BE2C (cell line): Measurements from ENCODE around the gene KIAA0040.

Source experiments
- DNase-seq: peaks from one replicate; pipeline ENCODE4 v3.0.0-alpha.2; 2020
- H3K27me3 ChIP-seq: fragments of 250-450 bp; sonication (Bioruptor Pico); 2 replicates; pipeline ENCODE4 v1.5.1; 2020; ENCODE audit warnings: mild to moderate bottlenecking
- H3K36me3 ChIP-seq: fragments of 250-450 bp; sonication (Bioruptor Pico); 2 replicates; pipeline ENCODE4 v1.5.1; 2020; ENCODE audit warnings: mild to moderate bottlenecking
- H3K4me1 ChIP-seq: fragments of 250-450 bp; sonication (Bioruptor Pico); 2 replicates; pipeline ENCODE4 v1.5.1; 2020
- H3K4me3 ChIP-seq: 2 replicates; pipeline ENCODE4 v1.5.1; 2011; ENCODE audit warnings: low read depth, low read length
- H3K9me3 ChIP-seq: fragments of 250-450 bp; sonication (Bioruptor Pico); 2 replicates; pipeline ENCODE4 v1.5.1; 2020
- TF ChIP-seq, protein P1 (sequence below): IDR thresholded peaks from 2 replicates; pipeline ENCODE4 v1.5.1; 2012; ENCODE audit warnings: mild to moderate bottlenecking, low read depth, low read length

The KIAA0040 gene

DNA sequence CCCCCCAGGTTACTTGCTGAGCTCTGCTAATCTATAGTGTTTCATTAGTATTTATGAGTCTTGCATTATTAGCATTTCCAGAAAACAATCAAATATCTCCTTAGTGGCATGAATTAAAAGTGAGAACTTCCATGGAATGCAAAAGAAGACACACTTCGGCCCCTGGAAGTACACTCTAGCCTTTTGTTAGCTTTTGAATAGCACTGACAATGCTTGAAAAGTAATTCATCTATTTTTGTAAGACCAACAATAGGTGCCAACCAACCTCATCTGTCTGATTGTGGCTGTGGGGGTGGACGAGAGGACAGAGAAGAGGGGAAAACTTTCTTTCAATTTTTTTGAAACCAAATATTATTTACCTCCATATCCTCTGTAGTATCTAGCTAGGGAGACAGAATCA is 27.8 kb downstream of the KIAA0040 start:
- TF ChIP-seq, protein P1, sequence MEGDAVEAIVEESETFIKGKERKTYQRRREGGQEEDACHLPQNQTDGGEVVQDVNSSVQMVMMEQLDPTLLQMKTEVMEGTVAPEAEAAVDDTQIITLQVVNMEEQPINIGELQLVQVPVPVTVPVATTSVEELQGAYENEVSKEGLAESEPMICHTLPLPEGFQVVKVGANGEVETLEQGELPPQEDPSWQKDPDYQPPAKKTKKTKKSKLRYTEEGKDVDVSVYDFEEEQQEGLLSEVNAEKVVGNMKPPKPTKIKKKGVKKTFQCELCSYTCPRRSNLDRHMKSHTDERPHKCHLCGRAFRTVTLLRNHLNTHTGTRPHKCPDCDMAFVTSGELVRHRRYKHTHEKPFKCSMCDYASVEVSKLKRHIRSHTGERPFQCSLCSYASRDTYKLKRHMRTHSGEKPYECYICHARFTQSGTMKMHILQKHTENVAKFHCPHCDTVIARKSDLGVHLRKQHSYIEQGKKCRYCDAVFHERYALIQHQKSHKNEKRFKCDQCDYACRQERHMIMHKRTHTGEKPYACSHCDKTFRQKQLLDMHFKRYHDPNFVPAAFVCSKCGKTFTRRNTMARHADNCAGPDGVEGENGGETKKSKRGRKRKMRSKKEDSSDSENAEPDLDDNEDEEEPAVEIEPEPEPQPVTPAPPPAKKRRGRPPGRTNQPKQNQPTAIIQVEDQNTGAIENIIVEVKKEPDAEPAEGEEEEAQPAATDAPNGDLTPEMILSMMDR, result no peak
- no peaks in the 10 kb centered on the region for H3K9me3 ChIP-seq
- no peak overlapping the region for H3K4me3 ChIP-seq
- H3K27me3 ChIP-seq, result peaks cover 2% of the 10 kb centered on the region; the same call in 1 of the 2 replicates
- no peaks in the 10 kb centered on the region for H3K36me3 ChIP-seq
- H3K4me1 ChIP-seq, result no peaks in the 10 kb centered on the region
- DNase-seq, result no peak

DNA sequence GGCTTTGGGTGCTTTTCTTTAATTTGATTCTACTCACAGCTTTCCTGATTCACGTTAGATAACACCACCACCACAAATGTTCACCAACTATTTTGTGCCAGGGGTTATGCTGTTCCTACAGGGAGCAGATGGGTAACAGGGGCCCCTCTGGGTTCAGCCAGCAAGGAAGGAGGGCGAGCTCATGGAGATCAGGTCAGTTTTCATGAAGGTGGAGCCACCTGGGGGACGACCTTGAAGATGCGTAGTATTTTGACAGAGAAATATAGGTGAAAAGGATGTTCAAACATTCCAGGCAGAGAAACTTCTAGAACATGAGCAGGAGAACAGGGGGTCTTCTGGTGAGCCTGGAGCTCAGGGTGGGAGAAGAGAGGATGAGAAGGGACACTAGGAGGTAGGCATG is 28.9 kb downstream of the KIAA0040 start:
- Histone ChIP-seq H3K36me3 (no peaks in the 10 kb centered on the region), H3K4me1 (no peaks in the 10 kb centered on the region), H3K4me3 (no peak overlapping the region), H3K27me3 (peaks cover 2% of the 10 kb centered on the region; the same call in 1 of the 2 replicates), H3K9me3 (no peaks in the 10 kb centered on the region)
- no peak for DNase-seq
- TF ChIP-seq, protein P1, result no peak

DNA sequence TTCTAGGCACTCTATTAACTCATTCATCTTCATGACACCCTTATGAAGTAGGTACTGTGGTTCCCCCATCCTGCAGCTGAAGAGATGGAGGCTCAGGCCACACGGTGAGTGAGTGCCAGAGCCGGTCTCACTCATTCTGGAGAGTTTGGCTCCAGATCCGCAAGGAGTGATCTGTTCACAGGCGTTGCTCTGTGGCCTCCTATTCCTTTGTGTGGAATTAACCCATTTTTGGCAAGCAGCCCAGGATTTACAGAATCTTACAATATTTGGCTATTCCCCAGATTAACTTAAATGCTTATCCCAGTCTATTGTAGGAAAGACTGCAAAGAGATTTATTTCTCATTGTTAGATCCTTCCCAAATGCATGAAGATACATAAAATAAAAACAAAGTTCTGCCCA is 29.6 kb downstream of the KIAA0040 start:
- Histone ChIP-seq H3K4me1 (no peaks in the 10 kb centered on the region), H3K9me3 (no peaks in the 10 kb centered on the region), H3K36me3 (no peaks in the 10 kb centered on the region), H3K27me3 (peaks cover 2% of the 10 kb centered on the region; the same call in 1 of the 2 replicates), H3K4me3 (no peak overlapping the region)
- TF ChIP-seq, protein P1, result no peak
- no peak for DNase-seq

DNA sequence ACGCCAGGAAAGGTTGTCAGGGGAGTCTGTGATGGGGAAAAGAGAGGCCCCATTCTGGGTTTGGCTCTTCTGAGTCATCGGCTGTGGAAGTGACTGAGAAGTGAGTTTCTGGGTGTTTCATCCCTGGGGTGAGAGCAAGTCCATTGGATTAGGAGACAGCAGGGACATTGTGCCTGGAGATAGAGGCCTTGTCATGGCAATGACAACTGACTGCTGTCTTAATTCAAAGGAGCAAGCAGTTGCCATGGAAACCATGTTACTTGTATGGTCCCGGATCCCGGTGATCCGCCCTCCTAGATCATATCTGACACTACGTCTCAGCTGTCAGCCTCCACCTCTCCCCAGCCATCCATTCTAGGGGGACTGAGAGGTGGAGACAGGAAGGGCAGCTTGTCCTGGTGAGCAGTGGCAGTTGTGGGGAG is 34.4 kb downstream of the KIAA0040 start:
- H3K4me3 ChIP-seq, result no peak overlapping the region
- H3K9me3 ChIP-seq, result no peaks in the 10 kb centered on the region
- H3K36me3 ChIP-seq, result no peaks in the 10 kb centered on the region
- no peaks in the 10 kb centered on the region for H3K4me1 ChIP-seq
- TF ChIP-seq, protein P1, result no peak
- DNase-seq, result no peak
- H3K27me3 ChIP-seq, result peaks cover 9% of the 10 kb centered on the region

DNA sequence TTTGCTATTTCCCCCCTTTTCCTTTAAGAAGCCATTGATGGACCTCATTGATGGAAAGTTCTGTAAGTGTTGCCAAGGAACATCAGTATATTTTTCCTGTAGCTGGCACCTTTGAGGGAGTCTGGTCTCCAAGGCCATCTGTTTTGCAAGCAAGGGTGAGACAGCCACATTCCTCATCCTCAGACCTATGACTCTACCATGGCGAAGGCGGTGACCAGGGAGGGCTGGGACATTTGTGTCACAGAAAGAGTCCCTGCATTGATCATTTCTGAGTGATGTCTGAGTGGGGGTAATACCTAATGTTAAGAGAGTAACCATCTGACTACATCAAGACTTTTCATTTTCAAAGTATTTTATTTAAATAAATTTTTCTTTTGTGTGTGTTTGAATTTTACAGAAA is 35.4 kb downstream of the KIAA0040 start:
- no peaks in the 10 kb centered on the region for H3K9me3 ChIP-seq
- TF ChIP-seq, protein P1, result no peak
- H3K4me1 ChIP-seq, result no peaks in the 10 kb centered on the region
- no peaks in the 10 kb centered on the region for H3K36me3 ChIP-seq
- DNase-seq, result no peak
- H3K4me3 ChIP-seq, result no peak overlapping the region
- peaks cover 17% of the 10 kb centered on the region for H3K27me3 ChIP-seq

DNA sequence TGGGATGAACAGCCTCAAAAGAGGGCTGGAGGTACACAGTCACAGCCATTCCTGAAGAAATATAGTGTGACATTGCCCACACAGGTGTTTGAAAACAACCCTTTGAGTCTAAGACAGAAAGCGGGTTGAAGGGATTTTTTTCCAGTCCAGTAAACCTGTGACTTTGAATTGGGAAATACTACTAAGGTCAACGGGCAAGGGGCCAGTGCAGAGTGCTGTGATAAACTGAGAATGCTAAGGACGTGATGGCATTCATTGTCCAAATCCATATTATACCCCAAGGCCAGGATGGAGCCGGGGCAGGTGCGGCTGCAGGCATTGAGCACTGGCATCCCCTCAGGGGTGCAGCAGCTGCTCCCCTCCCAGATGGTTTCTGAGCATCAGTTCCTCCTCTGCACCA is 36.6 kb downstream of the KIAA0040 start:
- TF ChIP-seq, protein P1, result no peak
- Histone ChIP-seq H3K36me3 (no peaks in the 10 kb centered on the region), H3K9me3 (no peaks in the 10 kb centered on the region), H3K4me3 (no peak overlapping the region), H3K27me3 (peaks cover 24% of the 10 kb centered on the region), H3K4me1 (no peaks in the 10 kb centered on the region)
- no peak for DNase-seq
